Measurements from ENCODE around the gene DNM1. TPM values are rescaled to one million over a fixed set of nuclear protein-coding genes. Genes with fewer than 3 reads are reported as not detected.
"Not testable (repeated sequence)": the region's sequence is repeated elsewhere in the genome, so short reads cannot be mapped to it uniquely, and the experiment has no call there.

The DNM1 gene
- total RNA-seq, 1 experiment from 2014 or later: 18.3 TPM

GRCh38 chr9:128222880-128223670, 19.9 kb downstream of the DNM1 start:
- no peak for DNase-seq (ENCODE audit: low read depth)

GRCh38 chr9:128224877-128225276, 21.7 kb downstream of the DNM1 start:
- no peak for DNase-seq (ENCODE audit: low read depth)

GRCh38 chr9:128225770-128226411, 22.7 kb downstream of the DNM1 start:
- DNase-seq (ENCODE audit: low read depth): no peak

GRCh38 chr9:128226412-128226801, 23.2 kb downstream of the DNM1 start:
- DNase-seq (ENCODE audit: low read depth): no peak

- not testable (repeated sequence) for DNase-seq (ENCODE audit: low read depth)
Measured at GRCh38 chr9:128230897-128231296, 27.7 kb downstream of the DNM1 start.

- DNase-seq (ENCODE audit: low read depth): no peak
Measured at GRCh38 chr9:128231638-128232527, 28.7 kb downstream of the DNM1 start.

GRCh38 chr9:128232528-128233428, 29.6 kb downstream of the DNM1 start:
- DNase-seq (ENCODE audit: low read depth): no peak

- DNase-seq (ENCODE audit: low read depth): no peak
Measured at GRCh38 chr9:128233817-128234406, 30.7 kb downstream of the DNM1 start.

- no peak for DNase-seq (ENCODE audit: low read depth)
Measured at GRCh38 chr9:128242124-128242523, 38.9 kb downstream of the DNM1 start.

- no peak for DNase-seq (ENCODE audit: low read depth)
Measured at GRCh38 chr9:128242828-128243214, 39.6 kb downstream of the DNM1 start.

- DNase-seq (ENCODE audit: low read depth): no peak
Measured at GRCh38 chr9:128243215-128244018, 40.2 kb downstream of the DNM1 start.

GRCh38 chr9:128244091-128244836, 41.1 kb downstream of the DNM1 start:
- no peak for DNase-seq (ENCODE audit: low read depth)

GRCh38 chr9:128244837-128245231, 41.7 kb downstream of the DNM1 start:
- no peak for DNase-seq (ENCODE audit: low read depth)

- DNase-seq (ENCODE audit: low read depth): peak; percentile 59
Measured at GRCh38 chr9:128245421-128246151, 42.4 kb downstream of the DNM1 start.

- no peak for DNase-seq (ENCODE audit: low read depth)
Measured at GRCh38 chr9:128246471-128246870, 43.3 kb downstream of the DNM1 start.

- no peak for DNase-seq (ENCODE audit: low read depth)
Measured at GRCh38 chr9:128247226-128247803, 44.1 kb downstream of the DNM1 start.

- DNase-seq (ENCODE audit: low read depth): no peak
Measured at GRCh38 chr9:128249558-128249907, 46.4 kb downstream of the DNM1 start.

All from M059J (cell line).